Kidney (tissue), 14 donors: ENCODE results near the gene SLC12A7. TPM values are rescaled to one million over a fixed set of nuclear protein-coding genes. Genes with fewer than 3 reads are reported as not detected.
A peak's percentile ranks its signal among the peaks of the same experiment; 100 is the strongest.
"Not testable (repeated sequence)": the region's sequence is repeated elsewhere in the genome, so short reads cannot be mapped to it uniquely, and the experiment has no call there.

Source experiments
- DNase-seq, 5 donors: peaks; one replicate each; pipeline ENCODE4 v3.0.0-alpha.2; 2013 to 2020
- FAIRE-seq: peaks from 2 replicates; lab custom pipeline; 2012; peaks lifted over from hg19 to GRCh38; lab: Jason Lieb, UNC
- H3K27ac ChIP-seq, 2 donors: one replicate each; pipeline ENCODE4 v1.7.0; 2013; ENCODE audit warnings: low read depth in 2 of 2, low read length in 2 of 2, inconsistent platforms in 1 of 2
- H3K27me3 ChIP-seq: one replicate; pipeline ENCODE4 v1.7.1; 2013; ENCODE audit warnings: low read length, inconsistent platforms; ENCODE audit not compliant: control insufficient read depth, insufficient read depth
- H3K36me3 ChIP-seq, 3 donors: one replicate each; pipeline versions ENCODE4 v1.7.0 to v1.7.1; 2013; ENCODE audit warnings: low read length in 3 of 3, control low read depth in 1 of 3, inconsistent platforms in 1 of 3; ENCODE audit not compliant: insufficient read depth in 3 of 3, control insufficient read depth in 2 of 3
- H3K4me1 ChIP-seq, 3 donors: one replicate each; pipeline versions ENCODE4 v1.7.0 to v1.7.1; 2013; ENCODE audit warnings: low read length in 3 of 3, inconsistent platforms in 1 of 3, low read depth in 1 of 3; ENCODE audit not compliant: control insufficient read depth in 2 of 3, insufficient read depth in 2 of 3
- H3K4me3 ChIP-seq, 3 donors: one replicate each; pipeline versions ENCODE4 v1.7.0 to v1.8.1; 2013; ENCODE audit warnings: low read length in 3 of 3, control low read depth in 1 of 3, inconsistent platforms in 1 of 3
- H3K9ac ChIP-seq, 3 donors: one replicate each; pipeline versions ENCODE4 v1.7.0 to v1.7.1; 2013; ENCODE audit warnings: low read length in 3 of 3, control low read depth in 1 of 3, inconsistent platforms in 1 of 3
- H3K9me3 ChIP-seq, 3 donors: one replicate each; pipeline versions ENCODE4 v1.7.0 to v1.7.1; 2013; ENCODE audit warnings: low read length in 3 of 3, control low read depth in 1 of 3, inconsistent platforms in 1 of 3; ENCODE audit not compliant: control insufficient read depth in 2 of 3, insufficient read depth in 1 of 3
- intact Hi-C: fragments of 100-400 bp; cut with DNase I; formaldehyde crosslinking; loops from one replicate; pipeline ENCODE4 v1.11.1; 2022
- microRNA-seq: library from miRNA; unstranded; fragments of <30 nt; microRNA quantifications from one replicate; pipeline ENCODE4 v1.2.0, GENCODE V29; 2020
- polyA plus RNA-seq: library from polyadenylated mRNA; stranded (reverse); fragments of 350-450 nt; fragmentation: Illumina TruSeq; extraction: RNeasy Lipid Tissue Mini Kit (QIAGEN cat#74804); gene quantifications from one replicate; pipeline ENCODE4 v1.2.3, GENCODE V29; 2014; ENCODE audit warnings: low read depth, low replicate concordance; ENCODE audit not compliant: insufficient read depth
- total RNA-seq: library from RNA; stranded (reverse); fragmentation: NEBNext Ultra II Directional; extraction: Animal tissue kit (Norgen Biotek cat#: 25700); gene quantifications from one replicate; pipeline ENCODE4 v1.2.1, GENCODE V29; 2021
- TF ChIP-seq, protein P1 (sequence below): IDR thresholded peaks from 3 replicates; pipeline ENCODE4 v1.5.1; 2012; ENCODE audit warnings: mild to moderate bottlenecking, moderate library complexity, borderline replicate concordance; ENCODE audit not compliant: insufficient read depth; ENCODE audit errors: extremely low read depth
- donor health status: control.
- donor health status: control.
- donor health status: control.
- donor health status: control.
- donor health status: control.
- donor health status: DM: yes; HTN: yes; CAD: no.
- donor health status: Normal renal cell carcinoma (clear cell type).

SLC12A7 gene
- total and polyA plus RNA-seq, 2 donors from 2014 or later, result 28.2 to 92.9 TPM

DNA sequence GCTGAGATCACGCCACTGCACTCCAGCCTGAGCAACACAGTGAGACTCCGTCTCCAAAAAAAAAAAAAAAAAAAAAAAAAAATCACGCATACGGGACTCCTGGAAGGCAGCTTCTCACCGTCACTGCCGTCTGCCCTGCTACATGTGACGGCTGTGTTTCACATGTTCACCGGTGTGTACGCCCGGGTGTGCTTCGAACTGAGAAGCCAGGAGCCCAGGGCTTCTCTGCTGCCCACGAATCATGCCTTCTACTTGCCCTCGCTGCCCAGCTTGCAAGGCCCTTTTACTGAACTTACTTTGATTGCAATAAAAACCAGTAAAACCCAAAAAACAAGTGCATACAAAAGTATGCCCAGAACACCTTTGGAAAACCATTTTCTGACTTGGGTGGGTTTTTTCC lies 109.0 kb downstream of the SLC12A7 start:
- Histone ChIP-seq H3K9ac (no peak overlapping the region), H3K4me3 (no peak overlapping the region), H3K27ac (no peak overlapping the region), H3K4me1 (peaks cover 0 to 15% (median 0%) of the 10 kb centered on the region in 3 donors), H3K36me3 (no peaks in the 10 kb centered on the region), H3K9me3 (no peaks in the 10 kb centered on the region), H3K27me3 (no peaks in the 10 kb centered on the region)
- TF ChIP-seq, protein P1, sequence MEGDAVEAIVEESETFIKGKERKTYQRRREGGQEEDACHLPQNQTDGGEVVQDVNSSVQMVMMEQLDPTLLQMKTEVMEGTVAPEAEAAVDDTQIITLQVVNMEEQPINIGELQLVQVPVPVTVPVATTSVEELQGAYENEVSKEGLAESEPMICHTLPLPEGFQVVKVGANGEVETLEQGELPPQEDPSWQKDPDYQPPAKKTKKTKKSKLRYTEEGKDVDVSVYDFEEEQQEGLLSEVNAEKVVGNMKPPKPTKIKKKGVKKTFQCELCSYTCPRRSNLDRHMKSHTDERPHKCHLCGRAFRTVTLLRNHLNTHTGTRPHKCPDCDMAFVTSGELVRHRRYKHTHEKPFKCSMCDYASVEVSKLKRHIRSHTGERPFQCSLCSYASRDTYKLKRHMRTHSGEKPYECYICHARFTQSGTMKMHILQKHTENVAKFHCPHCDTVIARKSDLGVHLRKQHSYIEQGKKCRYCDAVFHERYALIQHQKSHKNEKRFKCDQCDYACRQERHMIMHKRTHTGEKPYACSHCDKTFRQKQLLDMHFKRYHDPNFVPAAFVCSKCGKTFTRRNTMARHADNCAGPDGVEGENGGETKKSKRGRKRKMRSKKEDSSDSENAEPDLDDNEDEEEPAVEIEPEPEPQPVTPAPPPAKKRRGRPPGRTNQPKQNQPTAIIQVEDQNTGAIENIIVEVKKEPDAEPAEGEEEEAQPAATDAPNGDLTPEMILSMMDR, result no peak
- peak in 2 of 5 donors; percentile 26 to 32 for DNase-seq
- no peak for FAIRE-seq
- intact Hi-C loops, result no loop called here

DNA sequence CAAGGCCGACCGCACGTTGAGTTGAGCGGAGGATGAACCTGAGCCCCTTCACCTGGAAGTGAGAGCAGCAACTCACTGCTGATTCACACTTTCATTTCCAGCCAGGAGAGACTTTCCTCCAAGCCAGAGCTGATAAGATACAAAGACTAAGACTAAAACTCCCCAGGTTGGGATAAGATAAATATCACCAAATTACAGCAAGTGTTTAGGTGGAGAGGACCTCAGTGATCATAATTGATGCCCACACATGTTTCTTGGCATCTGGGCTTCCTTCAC lies 109.7 kb downstream of the SLC12A7 start:
- FAIRE-seq (no peak), DNase-seq (no peak)
- TF ChIP-seq, protein P1, result no peak
- no peaks in the 10 kb centered on the region for H3K9me3 ChIP-seq
- no peak overlapping the region for H3K9ac ChIP-seq
- H3K4me3 ChIP-seq, result no peak overlapping the region
- intact Hi-C loops, result no loop called here
- H3K27ac ChIP-seq, result no peak overlapping the region
- H3K36me3 ChIP-seq, result no peaks in the 10 kb centered on the region
- no peaks in the 10 kb centered on the region for H3K27me3 ChIP-seq
- H3K4me1 ChIP-seq, result peaks cover 0 to 17% (median 0%) of the 10 kb centered on the region in 3 donors

DNA sequence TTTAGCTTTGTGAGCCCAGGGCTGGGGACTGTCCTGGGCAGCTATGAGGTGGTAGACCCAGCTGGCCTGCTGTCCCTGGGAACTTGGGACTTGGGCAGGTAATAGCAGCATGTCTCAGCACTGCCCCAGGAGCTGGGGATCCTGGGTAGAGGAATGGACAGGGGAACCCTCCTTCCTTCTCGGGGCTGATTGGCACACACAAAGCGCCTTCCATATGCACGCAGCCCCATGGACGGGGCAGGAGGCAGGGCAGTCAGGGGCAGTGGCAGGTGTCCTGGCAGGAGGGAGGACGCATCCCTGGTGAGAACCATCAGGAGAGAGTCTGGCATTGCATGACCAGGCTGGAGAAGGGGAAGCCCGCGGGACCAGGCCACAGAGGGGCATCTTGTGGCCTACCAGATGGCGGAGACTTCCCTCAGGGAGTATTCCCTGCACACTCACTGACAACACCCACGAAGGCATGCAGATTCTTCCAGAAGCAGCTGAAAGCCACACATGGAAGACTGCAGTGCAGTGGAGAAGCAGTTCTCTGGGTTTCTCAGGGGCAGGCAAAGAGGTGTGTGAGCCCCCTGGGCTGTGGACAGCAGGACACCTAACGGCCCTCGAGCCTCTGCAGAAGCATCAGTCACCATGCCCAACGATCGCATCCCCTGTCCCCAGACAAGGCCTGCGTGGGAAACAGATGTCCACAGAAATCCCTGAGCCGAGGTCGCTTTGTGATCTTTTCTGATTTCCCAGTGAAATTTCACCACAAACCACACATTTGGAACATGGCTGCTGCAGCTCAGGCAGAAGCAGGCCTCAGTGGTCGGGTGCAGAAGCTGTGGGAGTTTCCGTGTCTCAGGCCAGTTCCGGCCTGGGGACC lies 110.2 kb downstream of the SLC12A7 start:
- H3K27me3 ChIP-seq, result no peaks in the 10 kb centered on the region
- H3K4me3 ChIP-seq, result no peak overlapping the region
- no peaks in the 10 kb centered on the region for H3K36me3 ChIP-seq
- FAIRE-seq, result no peak
- no peak overlapping the region for H3K27ac ChIP-seq
- intact Hi-C loops, result no loop called here
- DNase-seq, result peak in 2 of 5 donors; percentile 31 to 39
- H3K9me3 ChIP-seq, result no peaks in the 10 kb centered on the region
- TF ChIP-seq, protein P1, result no peak
- H3K4me1 ChIP-seq, result peaks cover 0 to 22% (median 3%) of the 10 kb centered on the region in 3 donors
- no peak overlapping the region for H3K9ac ChIP-seq

DNA sequence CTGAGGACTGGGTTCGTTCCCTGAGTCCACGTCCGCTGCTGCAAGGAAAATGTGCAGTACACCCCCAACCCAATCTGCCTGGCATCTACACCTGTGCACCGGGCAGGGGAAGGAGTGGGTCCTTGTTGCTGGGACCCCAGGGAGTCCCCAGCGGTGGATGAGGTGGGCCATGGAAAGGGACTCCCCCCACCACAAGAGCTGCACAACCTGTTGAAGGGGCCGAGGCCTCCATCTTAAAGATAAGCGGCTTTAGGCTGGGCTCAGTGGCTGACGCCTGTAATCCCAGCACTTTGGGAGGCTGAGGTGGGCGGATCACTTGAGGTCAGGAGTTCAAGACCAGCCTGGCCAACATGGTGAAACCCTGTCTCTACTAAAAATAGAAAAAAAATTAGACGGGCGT lies 111.0 kb downstream of the SLC12A7 start:
- H3K4me3 ChIP-seq, H3K27ac ChIP-seq, intact Hi-C loops, H3K9ac ChIP-seq, FAIRE-seq, H3K36me3 ChIP-seq, H3K27me3 ChIP-seq, H3K9me3 ChIP-seq: not testable (repeated sequence)
- peak in 2 of 5 donors; percentile 16 to 32 for DNase-seq
- peaks cover 0 to 22% (median 3%) of the 10 kb centered on the region in 3 donors for H3K4me1 ChIP-seq

Small RNA genes within 50 kb of the gene (microRNA-seq; reads per million reads assigned to microRNA genes)
- gene MIR4635, result not detected

Other genes starting within 250 kb of the SLC12A7 start
- 38.0 TPM for gene BRD9, start 219.3 kb downstream of the SLC12A7 start, total RNA-seq
- 17.5 TPM for gene BRD9, start 219.3 kb downstream of the SLC12A7 start, polyA plus RNA-seq
- gene TRIP13, start 219.2 kb downstream of the SLC12A7 start, total RNA-seq, result 1.6 TPM
- 0.86 TPM for gene TRIP13, start 219.2 kb downstream of the SLC12A7 start, polyA plus RNA-seq
- 14.1 TPM for gene NKD2, start 103.3 kb downstream of the SLC12A7 start, total RNA-seq
- 7.9 TPM for gene NKD2, start 103.3 kb downstream of the SLC12A7 start, polyA plus RNA-seq
- gene SLC6A19, start 89.5 kb upstream of the SLC12A7 start, total RNA-seq, result 2.2 TPM
- gene SLC6A19, start 89.5 kb upstream of the SLC12A7 start, polyA plus RNA-seq, result 69.3 TPM
- gene SLC6A18, start 113.3 kb upstream of the SLC12A7 start, total RNA-seq, result not detected
- gene SLC6A18, start 113.3 kb upstream of the SLC12A7 start, polyA plus RNA-seq, result 1.5 TPM
- gene TERT, start 183.0 kb upstream of the SLC12A7 start, total RNA-seq, result 0.91 TPM
- gene TERT, start 183.0 kb upstream of the SLC12A7 start, polyA plus RNA-seq, result not detected
- gene CLPTM1L, start 233.0 kb upstream of the SLC12A7 start, total RNA-seq, result 96.6 TPM
- gene CLPTM1L, start 233.0 kb upstream of the SLC12A7 start, polyA plus RNA-seq, result 135 TPM